ENCODE data around the gene TCTN2. TPM values are rescaled to one million over a fixed set of nuclear protein-coding genes. Genes with fewer than 3 reads are reported as not detected.

TCTN2 gene
- total RNA-seq, 1 donor from 2014 or later, result 3.3 TPM

- ATAC-seq, result no peak
- intact Hi-C loops (cut with DNase I), result no loop called here
Measured at GRCh38 chr12:123678981-123679380, 8.1 kb downstream of the TCTN2 start.

GRCh38 chr12:123681605-123682004 is 10.7 kb downstream of the TCTN2 start:
- intact Hi-C loops (cut with DNase I), result no loop called here
- DNase-seq (ENCODE audit: missing footprints) (no peak), ATAC-seq (no peak)

More at GRCh38 chr12:123678981-123679380, 8.1 kb downstream of the TCTN2 start:
- no peak for DNase-seq (ENCODE audit: missing footprints)

GRCh38 chr12:123683964-123684363 is 13.1 kb downstream of the TCTN2 start:
- DNase-seq (ENCODE audit: missing footprints) (no peak), ATAC-seq (no peak)
- intact Hi-C loops (cut with DNase I), result no loop called here

- no peak for DNase-seq (ENCODE audit: missing footprints)
- ATAC-seq, result no peak
- intact Hi-C loops (cut with DNase I), result no loop called here
Measured at GRCh38 chr12:123686636-123687190, 15.8 kb downstream of the TCTN2 start.

GRCh38 chr12:123690191-123690840 is 19.4 kb downstream of the TCTN2 start:
- DNase-seq (ENCODE audit: missing footprints) (no peak), ATAC-seq (no peak)
- intact Hi-C loops (cut with DNase I), result no loop called here

- no peak for DNase-seq (ENCODE audit: missing footprints)
- ATAC-seq, result no peak
- intact Hi-C loops (cut with DNase I), result no loop called here
Measured at GRCh38 chr12:123696207-123696606, 25.3 kb downstream of the TCTN2 start.

GRCh38 chr12:123696646-123697045 is 25.7 kb downstream of the TCTN2 start:
- intact Hi-C loops (cut with DNase I), result no loop called here
- no peak for DNase-seq (ENCODE audit: missing footprints)
- ATAC-seq, result no peak

GRCh38 chr12:123705935-123706334 is 35.0 kb downstream of the TCTN2 start:
- ATAC-seq (no peak), DNase-seq (ENCODE audit: missing footprints) (no peak)
- intact Hi-C loops (cut with DNase I), result no loop called here

GRCh38 chr12:123707466-123707865 is 36.6 kb downstream of the TCTN2 start:
- DNase-seq (ENCODE audit: missing footprints), result no peak
- ATAC-seq, result no peak
- intact Hi-C loops (cut with DNase I), result no loop called here

- DNase-seq (ENCODE audit: missing footprints) (no peak), ATAC-seq (no peak)
- intact Hi-C loops (cut with DNase I), result loop anchor here (5.0 kb wide), 1 partner anchor 269 kb away; no protein-coding TSS in a partner anchor
Measured at GRCh38 chr12:123712780-123713319, 41.9 kb downstream of the TCTN2 start.

- intact Hi-C loops (cut with DNase I), result loop anchor here (5.0 kb wide), 1 partner anchor 269 kb away; no protein-coding TSS in a partner anchor
- ATAC-seq (no peak), DNase-seq (ENCODE audit: missing footprints) (no peak)
Measured at GRCh38 chr12:123713398-123713797, 42.5 kb downstream of the TCTN2 start.

- intact Hi-C loops (cut with DNase I), result loop anchor here (5.0 kb wide), 1 partner anchor 268 kb away; no protein-coding TSS in a partner anchor
- no peak for DNase-seq (ENCODE audit: missing footprints)
- ATAC-seq, result no peak
Measured at GRCh38 chr12:123713823-123714585, 43.1 kb downstream of the TCTN2 start.

GRCh38 chr12:123715195-123715594 is 44.3 kb downstream of the TCTN2 start:
- intact Hi-C loops (cut with DNase I), result no loop called here

GRCh38 chr12:123717350-123717749 is 46.4 kb downstream of the TCTN2 start:
- intact Hi-C loops (cut with DNase I), result no loop called here

More at GRCh38 chr12:123715195-123715594, 44.3 kb downstream of the TCTN2 start:
- ATAC-seq (no peak), DNase-seq (ENCODE audit: missing footprints) (no peak)

GRCh38 chr12:123720141-123720814 is 49.4 kb downstream of the TCTN2 start:
- intact Hi-C loops (cut with DNase I), result no loop called here
- ATAC-seq (no peak), DNase-seq (ENCODE audit: missing footprints) (no peak)

More at GRCh38 chr12:123717350-123717749, 46.4 kb downstream of the TCTN2 start:
- DNase-seq (ENCODE audit: missing footprints), result no peak
- ATAC-seq, result no peak

- ATAC-seq, result no peak
- DNase-seq (ENCODE audit: missing footprints), result no peak
- intact Hi-C loops (cut with DNase I), result no loop called here
Measured at GRCh38 chr12:123721245-123721644, 50.3 kb downstream of the TCTN2 start.

- no peak for ATAC-seq
- intact Hi-C loops (cut with DNase I), result no loop called here
Measured at GRCh38 chr12:123723011-123723410, 52.1 kb downstream of the TCTN2 start.

GRCh38 chr12:123723765-123724164 is 52.9 kb downstream of the TCTN2 start:
- ATAC-seq (no peak), DNase-seq (ENCODE audit: missing footprints) (no peak)
- intact Hi-C loops (cut with DNase I), result no loop called here

More at GRCh38 chr12:123723011-123723410, 52.1 kb downstream of the TCTN2 start:
- no peak for DNase-seq (ENCODE audit: missing footprints)

GRCh38 chr12:123726244-123726643 is 55.3 kb downstream of the TCTN2 start:
- ATAC-seq, result no peak
- intact Hi-C loops (cut with DNase I), result no loop called here
- no peak for DNase-seq (ENCODE audit: missing footprints)
